ENCODE measurements around the gene OR2T10.

The OR2T10 gene

DNA sequence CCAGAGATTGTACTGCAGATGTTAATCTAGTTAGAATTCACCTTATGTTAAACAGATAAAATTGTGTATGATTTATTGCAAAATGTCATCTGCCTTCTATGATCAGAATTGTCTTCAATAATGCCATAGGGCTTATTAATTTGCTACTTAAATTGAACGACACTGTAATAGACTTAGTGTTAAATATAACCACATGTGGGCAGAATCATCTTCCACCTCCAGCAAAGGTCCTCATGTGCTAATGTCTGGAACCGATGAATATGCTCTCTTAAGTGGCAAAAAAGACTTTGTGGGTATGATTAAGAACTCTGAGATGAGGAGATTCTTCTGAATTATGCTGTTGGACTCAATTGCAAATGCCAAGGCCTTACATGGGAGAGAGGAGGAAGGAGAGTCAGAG lies 33.1 kb upstream of the OR2T10 start:
- Histone ChIP-seq H3K27me3 (ENCODE audit: insufficient read depth, low read depth, severe bottlenecking) (peaks cover 62% of the 10 kb centered on the region), H3K36me3 (no peaks in the 10 kb centered on the region), H3K4me3 (ENCODE audit: low read depth, low read length) (no peak overlapping the region), H3K27ac (no peak overlapping the region), H3K9me3 (ENCODE audit: severe bottlenecking) (no peaks in the 10 kb centered on the region)
- TF ChIP-seq, protein P1, sequence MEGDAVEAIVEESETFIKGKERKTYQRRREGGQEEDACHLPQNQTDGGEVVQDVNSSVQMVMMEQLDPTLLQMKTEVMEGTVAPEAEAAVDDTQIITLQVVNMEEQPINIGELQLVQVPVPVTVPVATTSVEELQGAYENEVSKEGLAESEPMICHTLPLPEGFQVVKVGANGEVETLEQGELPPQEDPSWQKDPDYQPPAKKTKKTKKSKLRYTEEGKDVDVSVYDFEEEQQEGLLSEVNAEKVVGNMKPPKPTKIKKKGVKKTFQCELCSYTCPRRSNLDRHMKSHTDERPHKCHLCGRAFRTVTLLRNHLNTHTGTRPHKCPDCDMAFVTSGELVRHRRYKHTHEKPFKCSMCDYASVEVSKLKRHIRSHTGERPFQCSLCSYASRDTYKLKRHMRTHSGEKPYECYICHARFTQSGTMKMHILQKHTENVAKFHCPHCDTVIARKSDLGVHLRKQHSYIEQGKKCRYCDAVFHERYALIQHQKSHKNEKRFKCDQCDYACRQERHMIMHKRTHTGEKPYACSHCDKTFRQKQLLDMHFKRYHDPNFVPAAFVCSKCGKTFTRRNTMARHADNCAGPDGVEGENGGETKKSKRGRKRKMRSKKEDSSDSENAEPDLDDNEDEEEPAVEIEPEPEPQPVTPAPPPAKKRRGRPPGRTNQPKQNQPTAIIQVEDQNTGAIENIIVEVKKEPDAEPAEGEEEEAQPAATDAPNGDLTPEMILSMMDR (IDR thresholded peaks at IDR 0.05; ENCODE audit: low read depth, low read length), result no peak
- no peak for DNase-seq

- Histone ChIP-seq H3K9me3 (ENCODE audit: severe bottlenecking) (no peaks in the 10 kb centered on the region), H3K27ac (no peak overlapping the region), H3K36me3 (no peaks in the 10 kb centered on the region), H3K27me3 (ENCODE audit: insufficient read depth, low read depth, severe bottlenecking) (peaks cover 81% of the 10 kb centered on the region), H3K4me3 (ENCODE audit: low read depth, low read length) (no peak overlapping the region)
- TF ChIP-seq, protein P1 (IDR thresholded peaks at IDR 0.05; ENCODE audit: low read depth, low read length), result no peak
- DNase-seq, result no peak
These were observed 30.7 kb upstream of the OR2T10 start for GRCh38 chr1:248627971-248628844.

DNA sequence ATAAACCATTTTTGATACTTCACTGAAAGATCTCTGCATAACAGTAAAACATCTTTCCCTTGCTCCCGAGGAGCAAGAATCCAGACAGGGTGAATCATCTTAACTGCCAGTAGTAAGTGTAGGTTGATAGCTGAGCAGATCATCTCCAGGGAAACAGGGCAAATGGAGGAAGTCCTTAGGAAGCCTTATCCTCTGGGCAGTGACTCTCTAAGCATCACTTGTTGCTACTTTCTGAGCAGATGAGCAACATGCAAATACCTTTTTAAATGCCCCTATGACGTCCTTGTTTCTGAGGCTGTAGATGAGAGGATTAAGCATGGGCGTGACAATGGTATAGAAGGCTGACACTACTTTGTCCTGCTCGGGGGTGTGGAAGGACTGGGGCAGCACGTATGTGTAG lies 28.5 kb upstream of the OR2T10 start:
- DNase-seq, result no peak
- TF ChIP-seq, protein P1 (IDR thresholded peaks at IDR 0.05; ENCODE audit: low read depth, low read length), result no peak
- no peak overlapping the region for H3K27ac ChIP-seq
- H3K4me3 ChIP-seq (ENCODE audit: low read depth, low read length), result no peak overlapping the region
- H3K27me3 ChIP-seq (ENCODE audit: insufficient read depth, low read depth, severe bottlenecking), result peaks cover 93% of the 10 kb centered on the region
- H3K9me3 ChIP-seq (ENCODE audit: severe bottlenecking), result no peaks in the 10 kb centered on the region
- H3K36me3 ChIP-seq, result no peaks in the 10 kb centered on the region

DNA sequence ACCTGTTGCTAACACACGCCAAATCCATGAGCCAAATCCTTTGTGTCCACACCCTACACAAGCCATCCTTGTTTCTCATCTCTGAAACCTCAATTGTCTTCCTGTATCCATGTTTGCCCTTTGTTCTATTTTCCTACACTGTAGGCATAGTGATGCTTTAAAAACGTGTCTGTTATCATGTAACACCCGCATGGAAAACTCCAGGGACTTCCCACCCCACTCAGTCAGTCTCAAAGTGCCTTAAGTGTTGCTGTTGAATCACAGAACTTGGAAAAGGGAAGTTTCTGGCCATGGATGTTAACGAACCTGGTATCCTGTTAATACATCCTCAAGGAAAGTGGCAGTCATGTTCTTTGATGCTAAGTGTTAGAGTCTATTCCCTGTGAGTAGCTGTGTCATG lies 27.7 kb upstream of the OR2T10 start:
- TF ChIP-seq, protein P1 (IDR thresholded peaks at IDR 0.05; ENCODE audit: low read depth, low read length), result no peak
- no peaks in the 10 kb centered on the region for H3K9me3 ChIP-seq (ENCODE audit: severe bottlenecking)
- peaks cover 93% of the 10 kb centered on the region for H3K27me3 ChIP-seq (ENCODE audit: insufficient read depth, low read depth, severe bottlenecking)
- no peak overlapping the region for H3K27ac ChIP-seq
- no peak overlapping the region for H3K4me3 ChIP-seq (ENCODE audit: low read depth, low read length)
- H3K36me3 ChIP-seq, result no peaks in the 10 kb centered on the region
- DNase-seq, result no peak

DNA sequence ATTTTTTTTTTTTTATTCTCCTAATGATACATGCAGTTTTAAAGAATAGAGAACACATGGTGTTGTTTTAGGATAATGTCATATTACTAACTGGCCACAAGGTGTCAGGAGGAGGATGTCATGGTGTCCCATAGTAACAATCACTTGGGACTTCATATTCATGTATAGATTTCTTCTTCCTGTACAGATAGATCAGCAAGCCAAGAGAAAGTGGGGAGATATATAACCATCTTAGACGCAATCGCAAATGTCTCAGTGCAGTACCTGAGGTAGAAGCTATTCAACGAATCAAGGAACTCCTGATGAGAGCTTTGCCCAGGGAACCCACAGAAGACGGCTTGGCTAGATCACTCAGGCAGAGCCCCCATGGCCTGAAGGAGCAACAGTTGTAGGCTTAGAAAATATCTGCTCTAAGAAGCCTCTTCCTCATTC lies 25.1 kb upstream of the OR2T10 start:
- no peak for DNase-seq
- no peak overlapping the region for H3K4me3 ChIP-seq (ENCODE audit: low read depth, low read length)
- H3K9me3 ChIP-seq (ENCODE audit: severe bottlenecking), result no peaks in the 10 kb centered on the region
- no peak overlapping the region for H3K27ac ChIP-seq
- TF ChIP-seq, protein P1 (IDR thresholded peaks at IDR 0.05; ENCODE audit: low read depth, low read length), result peak; percentile 25; the same call in 1 of the 2 replicates
- no peaks in the 10 kb centered on the region for H3K36me3 ChIP-seq
- peaks cover 84% of the 10 kb centered on the region for H3K27me3 ChIP-seq (ENCODE audit: insufficient read depth, low read depth, severe bottlenecking)
